Measurements from ENCODE around the gene ITM2B.

Gene ITM2B

GRCh38 chr13:48311223-48311622, 78.2 kb downstream of the ITM2B start:
- DNase-seq (ENCODE audit: low read depth in 2 of 2), result no peak

GRCh38 chr13:48315969-48316650, 83.1 kb downstream of the ITM2B start:
- no peak for DNase-seq (ENCODE audit: low read depth in 2 of 2)

- no peak for DNase-seq (ENCODE audit: low read depth in 2 of 2)
Measured at GRCh38 chr13:48316826-48317510, 84.0 kb downstream of the ITM2B start.

- no peak for DNase-seq (ENCODE audit: low read depth in 2 of 2)
Measured at GRCh38 chr13:48317511-48318376, 84.7 kb downstream of the ITM2B start.

- DNase-seq (ENCODE audit: low read depth in 2 of 2), result no peak
Measured at GRCh38 chr13:48318377-48318811, 85.4 kb downstream of the ITM2B start.

- DNase-seq (ENCODE audit: low read depth in 2 of 2), result no peak
Measured at GRCh38 chr13:48318821-48319511, 86.0 kb downstream of the ITM2B start.
